ENCODE results near the gene IPCEF1.

DNA sequence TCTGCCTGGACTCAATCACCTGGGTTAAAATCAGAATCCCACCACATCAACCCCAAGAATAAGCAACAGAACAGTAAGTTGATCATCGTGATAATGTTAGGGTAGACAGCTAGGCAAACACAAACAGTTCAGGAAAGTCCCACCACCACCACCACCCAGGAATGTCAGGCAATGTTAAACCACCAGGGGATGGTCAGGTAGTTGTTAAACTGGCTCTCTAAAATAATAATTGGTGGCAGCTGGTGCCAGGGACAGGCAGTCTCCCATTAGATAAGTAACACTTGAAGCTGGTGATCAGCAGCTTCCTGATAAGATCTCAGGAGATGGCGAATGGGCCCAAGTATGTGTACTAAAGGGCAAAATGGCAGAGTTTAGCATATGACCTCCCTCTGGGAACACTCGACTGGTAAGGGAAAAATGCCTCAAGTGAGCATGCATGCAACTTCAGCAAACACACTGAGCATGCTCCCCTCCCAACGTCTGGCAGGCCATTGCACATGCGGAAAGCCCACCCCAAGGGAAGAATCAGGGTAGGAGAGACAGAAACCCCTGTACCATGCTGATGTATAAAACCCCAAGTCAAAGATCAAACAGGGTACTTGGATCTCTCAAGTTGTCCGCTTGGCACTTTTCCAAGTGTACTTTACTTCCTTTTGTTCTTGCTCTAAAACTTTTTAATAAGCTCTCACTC is 66.6 kb downstream of the IPCEF1 start:
- no peak for TF ChIP-seq CTCF (conservative IDR thresholded peaks at IDR 0.05; ENCODE audit: low read depth, low read length)
- TF ChIP-seq POLR2A (IDR thresholded peaks at IDR 0.05; ENCODE audit: low read depth, low read length), result no peak
- no peak for TF ChIP-seq SMC3 (IDR thresholded peaks at IDR 0.05; ENCODE audit: low read depth, low read length)
- no peak for TF ChIP-seq CEBPB (IDR thresholded peaks at IDR 0.05; ENCODE audit: low read depth, low read length)
- TF ChIP-seq RCOR1 (IDR thresholded peaks at IDR 0.05; ENCODE audit: insufficient replicate concordance, low read length), result no peak
- TF ChIP-seq RAD21 (IDR thresholded peaks at IDR 0.05; ENCODE audit: low read length), result no peak
- TF ChIP-seq RFX5 (IDR thresholded peaks at IDR 0.05; ENCODE audit: low read depth, low read length), result no peak
- no peak for TF ChIP-seq CHD1 (IDR thresholded peaks at IDR 0.05; ENCODE audit: low read depth, low read length)
- no peak for TF ChIP-seq BHLHE40 (IDR thresholded peaks at IDR 0.05; ENCODE audit: low read depth, low read length)
- no peak for TF ChIP-seq MXI1 (IDR thresholded peaks at IDR 0.05; ENCODE audit: borderline replicate concordance, low read depth, low read length)
- no peak for TF ChIP-seq MAFK (IDR thresholded peaks at IDR 0.05; ENCODE audit: low read depth, low read length)
- no peak for TF ChIP-seq NFE2L2 (IDR thresholded peaks at IDR 0.05; ENCODE audit: low read depth, low read length)
- TF ChIP-seq, protein P1, sequence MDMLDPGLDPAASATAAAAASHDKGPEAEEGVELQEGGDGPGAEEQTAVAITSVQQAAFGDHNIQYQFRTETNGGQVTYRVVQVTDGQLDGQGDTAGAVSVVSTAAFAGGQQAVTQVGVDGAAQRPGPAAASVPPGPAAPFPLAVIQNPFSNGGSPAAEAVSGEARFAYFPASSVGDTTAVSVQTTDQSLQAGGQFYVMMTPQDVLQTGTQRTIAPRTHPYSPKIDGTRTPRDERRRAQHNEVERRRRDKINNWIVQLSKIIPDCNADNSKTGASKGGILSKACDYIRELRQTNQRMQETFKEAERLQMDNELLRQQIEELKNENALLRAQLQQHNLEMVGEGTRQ (IDR thresholded peaks at IDR 0.05; ENCODE audit: low read depth, low read length), result no peak
